Skin epidermis (tissue), 12 donors: Measurements from ENCODE around the gene CYGB.
A peak's percentile ranks its signal among the peaks of the same experiment; 100 is the strongest.
"Not testable (repeated sequence)": the region's sequence is repeated elsewhere in the genome, so short reads cannot be mapped to it uniquely, and the experiment has no call there.

Experiments used
- H3K27ac ChIP-seq, 21 experiments: fragments of 200-600 bp; sonication (generic) in 11 of 21; one replicate each; pipeline ENCODE4 v1.5.0; 2020; ENCODE audit warnings: mild to moderate bottlenecking in 3 of 21, inconsistent platforms in 2 of 21, moderate library complexity in 2 of 21
- H3K4me3 ChIP-seq, 7 experiments: fragments of 200-600 bp; sonication (generic) in 2 of 7; one replicate each; pipeline ENCODE4 v1.5.0; 2020; ENCODE audit warnings: inconsistent platforms in 2 of 7, mild to moderate bottlenecking in 2 of 7, moderate library complexity in 1 of 7

CYGB gene

DNA sequence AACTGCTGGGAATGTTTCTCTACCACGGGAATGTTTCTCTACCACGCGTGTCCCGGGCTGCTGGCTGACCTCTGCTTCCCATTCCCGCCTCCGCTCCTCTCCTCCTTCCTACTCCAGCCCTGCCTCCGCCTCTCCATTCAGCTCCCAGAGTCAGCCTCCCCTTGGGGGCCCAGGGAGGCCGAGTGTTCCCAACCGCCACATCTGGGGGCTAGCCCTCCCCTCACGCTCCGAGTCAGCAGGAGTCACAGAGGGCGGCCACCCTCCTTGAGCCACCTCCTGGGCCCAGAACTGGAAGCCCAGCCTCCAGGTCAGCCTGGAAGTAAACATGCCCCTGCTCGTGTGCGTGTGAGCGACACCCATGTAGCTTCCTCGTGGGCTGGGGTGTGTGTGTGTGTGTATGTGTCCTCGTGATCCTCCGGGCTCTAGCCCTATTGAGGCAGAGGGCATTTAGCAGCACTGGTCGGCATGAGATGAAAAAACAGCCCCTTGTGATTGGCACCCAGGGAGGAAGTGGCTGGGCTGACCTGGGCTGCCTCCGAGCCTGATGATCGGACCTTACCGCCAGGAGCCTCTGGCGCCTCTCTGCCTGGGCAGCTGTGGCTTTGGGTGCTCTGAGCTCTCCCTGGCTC, 7.3 kb downstream of the CYGB start:
- Histone ChIP-seq H3K4me3 (no peak overlapping the region), H3K27ac (peak overlapping the region; percentile 39 to 94 (median 84))

DNA sequence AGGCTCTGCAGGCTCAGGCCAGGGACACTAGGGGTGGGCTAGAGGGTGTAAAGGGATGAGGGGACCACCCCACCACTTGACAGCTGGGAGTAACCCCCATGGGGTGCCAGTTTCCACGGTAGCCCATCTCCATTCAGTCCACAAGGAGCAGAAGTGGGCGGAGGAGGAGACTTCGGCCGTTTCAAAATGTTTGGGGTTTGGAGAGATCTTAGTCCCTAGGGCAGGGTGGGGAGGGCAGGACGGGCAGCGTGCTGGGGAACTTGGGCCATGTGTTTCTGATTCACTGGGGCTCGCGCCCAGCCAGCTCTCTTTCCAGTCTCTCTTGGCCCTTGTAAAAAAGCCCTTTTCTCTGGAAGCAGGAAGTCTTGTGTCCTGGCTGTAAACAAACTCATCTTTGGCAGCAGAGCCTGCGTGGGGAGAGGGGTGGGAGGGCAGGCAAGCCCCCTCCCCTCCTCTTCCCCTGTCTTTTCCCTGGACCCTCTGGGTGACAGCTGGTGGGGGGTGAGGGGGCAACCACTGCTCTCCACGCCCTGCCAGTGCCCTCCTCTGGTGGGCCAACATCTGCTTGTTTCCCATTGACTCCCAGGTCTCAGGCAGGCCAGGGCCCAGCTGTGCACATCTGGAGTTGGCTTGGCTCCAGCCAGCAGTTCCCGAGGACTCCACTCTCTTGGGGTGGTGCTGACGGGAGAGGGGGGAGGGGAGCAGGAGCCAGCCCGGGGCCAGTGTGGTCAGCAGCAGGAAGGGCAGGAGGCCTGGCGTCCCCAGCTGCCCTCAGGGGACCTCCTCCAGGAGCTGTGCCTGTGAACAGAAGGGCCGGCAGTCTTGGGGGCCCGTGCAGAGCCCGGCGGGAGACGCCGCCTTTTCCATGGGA, 8.1 kb downstream of the CYGB start:
- no peak overlapping the region for H3K4me3 ChIP-seq
- H3K27ac ChIP-seq: peak overlapping the region; percentile 39 to 94 (median 84)

DNA sequence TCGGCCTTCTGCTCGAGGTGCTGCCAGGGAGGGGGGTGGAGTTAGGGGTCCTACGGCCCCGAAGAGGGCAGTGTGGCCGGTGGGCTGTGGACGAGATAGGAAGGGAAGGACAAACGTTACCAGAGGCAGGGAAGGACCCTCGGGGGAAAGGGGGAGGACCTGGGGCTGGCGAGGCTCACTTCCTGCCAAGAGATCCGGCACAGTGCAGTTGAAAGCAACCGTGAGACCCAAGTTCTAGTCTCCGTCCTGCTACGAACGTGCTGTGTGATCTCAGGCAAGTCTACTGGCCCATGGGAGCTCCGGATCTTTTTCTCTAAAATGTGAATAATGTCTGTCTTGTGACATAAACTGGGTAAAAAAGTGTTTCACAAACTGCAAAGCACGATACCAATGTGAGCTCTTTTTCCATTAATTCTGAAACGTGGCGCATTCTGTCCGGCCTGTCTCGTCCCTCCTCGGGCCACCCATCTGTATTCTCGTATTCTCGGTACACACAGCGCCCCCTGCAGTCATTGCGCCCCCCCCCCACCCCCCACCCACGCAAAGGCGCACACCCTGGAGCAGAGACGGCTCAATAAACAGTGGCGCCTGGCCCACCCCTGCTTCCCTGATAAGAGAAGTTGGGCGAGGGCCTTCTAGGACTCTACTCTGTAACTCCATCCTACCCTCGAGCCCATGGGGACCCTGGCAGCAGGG, 8.8 kb downstream of the CYGB start:
- Histone ChIP-seq H3K4me3 (no peak overlapping the region), H3K27ac (peak overlapping the region; percentile 38 to 94 (median 84))

DNA sequence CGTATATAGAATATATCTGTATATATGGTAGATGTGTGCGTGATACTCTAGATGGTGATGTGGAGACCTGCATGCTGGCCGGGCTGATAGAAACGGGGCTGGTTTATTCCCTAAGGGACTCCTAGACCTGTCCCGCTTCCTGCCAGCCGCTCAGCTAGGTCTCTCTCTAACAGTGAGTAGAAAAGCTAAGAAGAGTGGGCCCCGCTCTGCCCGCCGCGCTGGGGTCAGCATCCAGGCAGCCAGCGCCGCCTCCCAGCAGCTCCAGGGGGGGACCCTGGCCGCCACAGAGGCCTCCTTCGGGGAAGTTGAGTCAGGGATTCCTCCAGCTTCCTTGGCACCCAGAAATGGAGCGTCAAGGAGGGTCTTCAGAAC, 9.4 kb downstream of the CYGB start:
- Histone ChIP-seq H3K4me3 (no peak overlapping the region), H3K27ac (peak overlapping the region; percentile 23 to 94 (median 84))

DNA sequence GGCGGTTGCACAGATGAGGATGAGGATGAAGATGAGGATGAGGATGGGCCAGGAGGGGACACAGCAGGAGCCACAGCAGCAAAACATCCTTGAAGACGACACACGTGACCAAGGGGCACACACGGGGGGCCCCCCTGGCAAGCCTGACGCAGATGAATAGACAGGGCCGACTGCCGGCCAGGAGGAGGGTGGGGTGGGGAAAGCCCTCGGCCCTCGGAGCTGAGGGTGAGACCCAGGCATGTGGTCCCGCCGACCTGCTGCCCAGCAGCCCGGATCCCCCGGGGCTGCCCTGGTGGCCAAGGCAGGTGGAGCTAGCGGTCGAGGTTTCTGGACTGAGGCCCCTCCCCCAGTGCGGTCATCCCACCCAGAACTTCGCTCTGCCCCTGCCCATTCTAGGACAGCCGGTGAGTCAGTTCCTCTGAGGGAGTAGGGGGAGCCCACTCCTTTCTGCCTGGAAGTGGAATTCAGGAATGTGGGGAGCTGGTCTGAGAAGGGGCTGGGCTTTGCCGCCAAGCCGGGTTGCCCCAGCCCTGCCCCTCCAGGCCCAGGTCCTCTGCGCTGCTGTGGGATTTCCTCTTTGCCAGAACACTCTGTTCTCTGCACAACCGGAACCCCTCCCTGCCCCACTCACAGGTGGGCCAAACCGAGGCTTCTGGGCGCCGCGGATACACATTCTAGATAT, 9.9 kb downstream of the CYGB start:
- H3K27ac ChIP-seq: peak overlapping the region in 16 of 21 experiments; percentile 36 to 94 (median 80)
- H3K4me3 ChIP-seq: no peak overlapping the region

DNA sequence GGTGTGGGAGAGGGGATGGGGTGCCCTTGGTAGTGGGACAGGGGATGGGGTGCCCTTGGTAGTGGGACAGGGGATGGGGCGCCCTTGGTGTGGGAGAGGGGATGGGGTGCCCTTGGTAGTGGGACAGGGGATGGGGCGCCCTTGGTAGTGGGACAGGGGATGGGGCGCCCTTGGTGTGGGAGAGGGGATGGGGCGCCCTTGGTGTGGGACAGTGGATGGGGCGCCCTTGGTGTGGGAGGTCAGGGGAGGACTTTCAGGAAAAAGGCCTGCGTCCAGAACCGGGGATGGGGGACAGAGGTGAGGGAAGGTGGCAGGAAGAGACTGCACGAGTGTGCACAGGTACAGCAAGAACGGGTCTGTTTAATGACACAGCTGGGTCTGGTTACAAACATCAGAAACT, 10.5 kb downstream of the CYGB start:
- H3K4me3 ChIP-seq: not testable (repeated sequence)
- peak overlapping the region in 7 of 21 experiments; percentile 36 to 94 (median 79) for H3K27ac ChIP-seq

DNA sequence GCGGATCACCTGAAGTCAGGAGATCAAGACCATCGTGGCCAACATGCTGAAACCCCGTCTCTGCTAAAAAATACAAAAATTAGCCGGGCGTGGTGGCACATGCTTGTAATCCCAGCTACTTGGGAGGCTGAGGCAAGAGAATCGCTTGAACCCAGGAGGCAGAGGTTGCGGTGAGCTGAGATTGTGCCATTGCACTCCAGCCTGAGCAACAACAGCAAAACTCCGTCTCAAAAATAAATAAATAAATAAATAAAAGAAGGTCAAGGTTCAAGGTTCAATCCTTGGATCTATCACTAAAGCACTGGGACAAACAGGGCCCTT, 12.0 kb downstream of the CYGB start:
- not testable (repeated sequence) for H3K4me3 ChIP-seq
- peak overlapping the region in 5 of 21 experiments; percentile 2 to 55 (median 39) for H3K27ac ChIP-seq

DNA sequence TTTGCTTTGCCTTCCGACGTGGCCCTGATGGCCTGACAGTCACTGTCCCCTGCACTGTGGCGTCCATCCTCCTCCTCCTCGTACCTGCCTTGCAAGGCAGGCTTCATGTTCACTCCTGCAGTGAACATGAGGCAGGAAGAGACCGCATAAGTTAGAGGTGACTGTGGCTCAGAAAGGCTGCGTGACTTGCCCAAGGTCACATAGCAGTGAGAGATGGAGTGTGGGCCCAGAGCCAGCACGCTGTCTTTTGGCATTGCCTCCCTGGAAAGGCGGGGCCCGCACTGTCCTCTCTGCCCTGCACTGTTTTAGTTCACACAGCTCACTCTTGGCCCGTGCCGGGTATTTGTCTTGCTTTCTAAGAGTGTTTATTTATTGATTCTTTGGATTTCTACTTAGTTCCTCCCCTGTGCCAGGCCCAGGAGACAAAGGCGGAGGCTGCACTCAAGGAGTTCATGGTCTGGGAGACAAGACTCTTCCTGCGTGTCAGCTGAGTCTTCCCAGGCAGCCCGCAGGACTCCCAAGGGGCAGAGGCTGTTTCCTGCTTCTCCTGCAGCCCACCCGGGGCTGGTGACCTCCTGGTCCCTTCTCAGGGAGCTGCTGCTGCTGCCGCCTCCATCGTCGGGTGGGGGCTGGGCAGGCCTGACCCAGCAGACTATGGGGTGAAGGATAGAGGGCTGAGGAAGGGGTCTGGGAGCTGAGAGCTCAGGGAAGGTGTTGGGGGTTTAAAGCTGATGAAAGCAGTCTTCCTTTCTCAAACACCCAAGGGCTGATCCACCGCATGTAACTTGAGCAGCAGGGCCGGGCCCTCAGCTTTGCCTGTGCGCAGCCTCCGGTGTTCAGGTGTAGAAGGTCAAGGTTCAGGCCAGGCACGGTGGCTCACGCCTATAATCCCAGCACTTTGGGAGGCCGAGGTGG, 12.7 kb downstream of the CYGB start:
- H3K27ac ChIP-seq: peak overlapping the region in 11 of 21 experiments; percentile 2 to 72 (median 31)

DNA sequence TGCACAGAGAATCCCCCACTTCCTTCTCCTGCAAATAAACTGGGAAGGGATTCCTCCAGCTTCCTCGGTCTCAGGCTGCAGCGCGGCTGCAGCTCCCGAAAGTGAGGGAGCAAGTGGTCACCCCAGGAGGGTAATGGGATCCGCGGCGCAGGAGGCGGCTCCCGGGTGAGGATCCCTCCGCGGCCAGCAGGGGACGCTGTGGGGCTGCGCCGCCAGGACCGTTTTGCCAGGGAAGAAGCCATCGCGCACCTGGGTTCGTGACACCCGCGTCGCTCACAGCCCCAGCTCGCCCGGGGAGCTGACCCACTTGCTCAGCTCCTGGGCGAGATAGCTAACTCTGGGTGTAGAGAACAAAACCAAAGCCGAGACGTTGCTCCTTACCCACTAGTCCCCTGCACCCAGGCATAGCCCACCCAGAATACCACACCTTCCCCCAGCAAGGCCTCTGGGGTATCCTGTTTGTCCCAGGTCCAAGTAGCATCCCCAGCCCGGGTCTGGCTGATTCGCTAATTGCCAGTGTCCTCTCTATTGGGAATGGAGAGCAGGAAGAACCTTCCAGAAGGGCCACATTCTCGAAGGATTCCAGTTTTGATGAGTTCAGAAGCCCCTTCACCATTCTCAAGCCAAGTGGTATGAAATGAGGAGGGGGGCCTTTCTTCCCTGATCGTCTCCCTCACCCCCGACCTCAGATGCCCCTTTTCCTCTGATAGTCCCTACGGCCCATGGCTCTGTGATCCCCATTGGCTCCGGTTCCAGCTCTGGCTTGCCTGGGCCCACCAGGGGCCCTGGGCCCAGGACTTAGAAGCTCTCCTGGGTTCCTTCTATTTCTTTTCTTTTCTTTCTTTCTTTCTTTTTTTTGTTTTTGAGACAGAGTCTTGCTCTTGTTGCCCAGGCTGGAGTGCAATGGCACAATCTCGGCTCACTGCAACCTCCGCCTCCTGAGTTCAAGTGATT, 14.1 kb downstream of the CYGB start:
- no peak overlapping the region for H3K27ac ChIP-seq
- H3K4me3 ChIP-seq: no peak overlapping the region

More for the DNA sequence above, 12.7 kb downstream of the CYGB start:
- H3K4me3 ChIP-seq: no peak overlapping the region

DNA sequence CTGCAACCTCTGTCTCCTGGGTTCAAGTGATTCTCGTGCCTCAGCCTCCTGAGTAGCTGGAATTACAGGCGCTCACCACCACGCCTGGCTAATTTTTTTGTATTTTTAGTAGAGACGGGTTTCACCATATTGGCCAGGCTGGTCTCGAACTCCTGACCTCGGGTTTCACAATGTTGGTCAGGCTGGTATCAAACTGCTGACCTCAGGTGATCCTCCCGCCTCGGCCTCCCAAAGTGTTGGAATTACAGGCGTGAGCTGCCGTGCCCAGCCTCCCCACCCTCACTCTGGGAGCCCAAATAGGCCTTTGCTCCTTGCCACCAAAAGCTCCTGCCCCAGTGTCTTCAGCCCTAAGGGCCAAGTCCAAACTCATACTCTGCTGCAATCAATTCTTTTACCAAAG, 15.8 kb downstream of the CYGB start:
- not testable (repeated sequence) for H3K4me3 ChIP-seq, H3K27ac ChIP-seq

DNA sequence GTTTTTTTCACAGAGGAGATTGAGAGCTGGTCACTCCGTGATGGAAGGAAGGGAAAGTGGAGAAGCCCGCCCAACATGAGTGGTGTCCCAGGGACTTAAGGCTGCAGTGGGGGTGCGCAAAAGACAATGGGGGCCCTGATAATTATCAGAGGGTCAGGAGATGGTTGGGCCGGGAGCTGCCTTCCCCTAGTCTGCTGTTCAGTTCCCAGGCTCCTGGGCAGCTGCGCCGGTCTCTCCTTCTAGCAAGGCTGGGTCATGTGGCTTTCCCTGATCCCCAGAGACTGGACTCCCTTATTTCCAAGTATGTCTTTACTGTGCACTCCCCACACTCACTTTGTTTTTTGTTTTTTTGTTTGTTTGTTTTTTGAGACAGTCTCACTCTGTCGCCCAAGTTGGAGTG, 16.2 kb downstream of the CYGB start:
- Histone ChIP-seq H3K4me3 (no peak overlapping the region), H3K27ac (no peak overlapping the region)

DNA sequence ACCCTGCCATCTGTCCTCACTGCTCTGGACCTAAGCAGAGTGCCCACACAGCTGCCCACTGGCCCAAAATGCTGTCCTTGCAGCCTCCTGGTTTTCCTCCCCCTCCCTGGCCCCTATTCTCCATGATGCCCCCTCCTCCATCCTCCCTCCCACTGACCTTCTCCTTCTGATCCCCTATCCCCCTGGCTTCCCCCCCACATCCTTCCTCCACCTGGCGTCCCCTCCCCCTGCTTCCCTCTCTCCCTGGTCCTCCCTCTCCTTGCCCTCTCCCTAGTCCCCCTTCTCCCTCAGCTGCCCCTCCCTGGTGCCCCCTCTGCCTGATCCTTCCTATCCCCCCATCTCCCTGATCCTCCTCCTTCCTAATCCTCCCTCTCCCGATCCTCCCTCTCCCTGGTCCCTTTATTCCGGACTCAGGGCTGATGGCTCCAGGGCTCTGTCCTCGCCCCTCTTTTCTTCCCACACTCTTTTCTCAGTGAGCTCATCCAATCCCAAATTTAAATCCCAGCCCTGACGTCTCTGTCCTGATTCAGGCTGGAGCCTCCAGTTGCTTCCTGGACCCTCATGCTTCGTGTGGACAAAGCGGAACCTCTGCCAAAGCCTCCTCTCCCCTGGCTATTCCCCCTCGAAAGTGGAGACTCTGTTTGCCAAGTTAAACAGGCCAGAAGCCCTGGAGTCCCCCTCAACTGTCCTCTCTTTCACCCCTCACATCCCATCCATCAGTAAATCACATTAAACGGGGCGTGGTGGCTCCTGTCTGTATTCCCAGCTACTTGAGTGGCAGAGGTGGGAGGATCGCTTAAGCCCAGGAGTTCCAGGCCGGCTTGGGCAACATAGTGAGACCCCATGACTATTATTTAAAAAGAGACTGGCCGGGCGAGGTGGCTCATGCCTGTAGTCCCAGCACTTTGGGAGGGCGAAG, 18.2 kb downstream of the CYGB start:
- peak overlapping the region in 1 of 21 experiments; percentile 45 for H3K27ac ChIP-seq
- no peak overlapping the region for H3K4me3 ChIP-seq

DNA sequence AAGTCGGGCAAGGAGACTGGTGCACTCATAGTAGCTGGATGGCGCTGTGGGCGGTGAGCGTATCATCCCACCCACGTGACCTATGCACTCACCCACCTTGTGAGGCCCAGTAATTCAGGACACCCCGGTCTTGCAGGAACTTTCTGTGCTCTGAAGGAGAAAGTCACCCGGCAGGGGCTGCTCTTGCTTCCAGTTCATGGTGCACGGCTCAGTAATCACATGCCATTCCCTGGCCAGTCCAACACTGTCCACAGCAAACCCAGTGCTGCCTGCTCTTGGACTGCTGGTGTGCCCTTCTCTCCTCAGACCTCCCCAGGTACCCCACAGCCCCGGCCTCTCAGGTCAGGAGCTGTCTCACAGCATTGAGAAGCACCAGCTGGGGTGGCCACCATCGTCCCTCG, 19.9 kb downstream of the CYGB start:
- no peak overlapping the region for H3K4me3 ChIP-seq
- H3K27ac ChIP-seq: peak overlapping the region in 1 of 21 experiments; percentile 91

DNA sequence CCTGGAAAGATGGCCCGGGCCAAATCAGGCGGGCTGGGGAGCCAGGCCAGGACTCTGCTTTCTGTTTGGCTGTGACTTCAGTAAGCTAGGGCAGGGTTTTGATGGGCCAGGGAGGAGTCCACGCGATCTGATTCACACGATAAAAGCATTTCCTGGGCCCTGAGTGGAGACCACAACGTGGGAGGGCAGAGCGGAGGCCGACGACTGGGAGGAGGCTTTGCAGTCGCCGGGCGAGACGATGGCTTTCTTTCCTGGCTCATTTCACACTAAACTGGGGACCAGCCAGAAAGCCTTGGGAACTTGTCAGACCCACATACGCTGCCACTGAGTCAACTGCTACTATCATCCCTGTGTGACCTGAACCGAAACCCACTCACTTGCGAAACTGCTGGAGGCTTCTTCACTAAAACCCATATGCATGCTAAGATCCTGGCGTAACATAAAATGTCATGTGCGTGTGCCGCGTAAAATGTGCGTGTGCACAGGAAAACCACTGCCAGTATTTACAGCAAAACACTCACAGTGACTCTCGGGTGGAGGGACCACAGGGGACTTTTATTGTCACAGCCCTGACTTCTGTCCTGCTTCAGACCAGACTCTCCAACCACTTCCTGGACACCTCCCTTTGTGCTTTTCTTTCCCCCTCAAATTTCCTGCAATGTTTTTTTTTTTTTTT, 22.1 kb downstream of the CYGB start:
- H3K4me3 ChIP-seq: peak overlapping the region in 4 of 7 experiments; percentile 1 to 17 (median 10)

DNA sequence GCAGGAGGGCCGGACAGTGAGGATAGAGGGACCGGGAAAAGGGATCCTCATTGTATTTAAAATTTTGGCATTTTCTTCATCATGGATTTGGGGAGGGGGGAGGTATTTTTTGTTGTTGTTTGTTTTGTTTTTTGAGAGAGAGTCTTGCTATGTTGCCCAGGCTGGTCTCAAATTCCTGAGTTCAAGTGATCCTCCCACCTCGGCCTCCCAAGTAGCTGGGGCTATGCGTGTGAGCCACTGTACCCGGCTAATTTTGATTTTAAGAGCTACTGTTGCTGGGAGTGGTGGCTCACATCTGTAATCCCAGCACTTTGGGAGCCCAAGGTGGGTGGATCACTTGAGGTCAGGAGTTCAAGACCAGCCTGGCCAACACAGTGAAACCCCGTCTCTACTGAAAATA, 23.2 kb downstream of the CYGB start:
- not testable (repeated sequence) for H3K4me3 ChIP-seq
- H3K27ac ChIP-seq: peak overlapping the region in 16 of 21 experiments; percentile 9 to 91 (median 82)

More for the DNA sequence above, 22.1 kb downstream of the CYGB start:
- H3K27ac ChIP-seq: peak overlapping the region in 20 of 21 experiments; percentile 43 to 91 (median 81)

DNA sequence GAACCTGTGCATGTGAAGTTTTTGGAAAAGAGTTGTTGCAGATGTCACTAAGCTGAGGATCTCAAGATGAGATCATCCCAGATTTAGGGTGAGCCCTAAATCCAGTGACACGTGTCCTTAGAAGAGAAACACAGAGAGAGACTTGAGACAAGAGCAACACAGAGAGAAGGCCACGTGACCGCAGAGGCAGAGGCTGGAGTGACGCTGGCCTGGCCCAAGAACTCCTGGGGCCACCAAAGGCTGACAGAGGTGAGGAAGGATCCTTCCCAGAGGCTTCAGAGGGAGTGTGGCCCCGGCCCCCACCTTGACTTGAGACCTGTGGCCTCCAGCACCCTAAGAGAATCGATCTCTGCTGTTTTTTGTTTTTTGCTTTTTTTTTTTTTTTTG, 24.2 kb downstream of the CYGB start:
- Histone ChIP-seq H3K27ac (peak overlapping the region in 5 of 21 experiments; percentile 6 to 86 (median 34)), H3K4me3 (no peak overlapping the region)
